Stomach (tissue), 9 donors: ENCODE results near the gene CRYL1. TPM values are rescaled to one million over a fixed set of nuclear protein-coding genes. Genes with fewer than 3 reads are reported as not detected.
"Not testable (repeated sequence)": the region's sequence is repeated elsewhere in the genome, so short reads cannot be mapped to it uniquely, and the experiment has no call there.

Experiments used
- DNase-seq, 2 donors: peaks; one replicate each; pipeline versions ENCODE4 v3.0.0 to v3.0.0-alpha.2; 2013 to 2019
- H3K27ac ChIP-seq, 5 donors: fragments of 200-600 bp in 4 of 5; sonication (generic) in 4 of 5; one replicate each; pipeline ENCODE4 v1.5.1; 2013 to 2019; ENCODE audit warnings: mild to moderate bottlenecking in 1 of 5, moderate library complexity in 1 of 5
- H3K27me3 ChIP-seq, 3 donors: fragments of 200-600 bp; sonication (generic); one replicate each; pipeline ENCODE4 v1.5.1; 2017 to 2019; ENCODE audit warnings: mixed run types in 1 of 3
- H3K36me3 ChIP-seq, 4 donors: fragments of 200-600 bp; sonication (generic); 1 replicate in 3 of 4; 2 replicates in 1 of 4; pipeline ENCODE4 v1.5.1; 2016 to 2019
- H3K4me1 ChIP-seq, 4 donors: fragments of 200-600 bp; sonication (generic); one replicate each; pipeline ENCODE4 v1.5.1; 2016 to 2019
- H3K4me3 ChIP-seq, 4 donors: fragments of 200-600 bp; sonication (generic) in 3 of 4; one replicate each; pipeline ENCODE4 v1.5.1; 2016 to 2019; ENCODE audit warnings: mild to moderate bottlenecking in 1 of 4
- H3K9me3 ChIP-seq, 4 donors: fragments of 200-600 bp; sonication (generic); one replicate each; pipeline ENCODE4 v1.5.1; 2016 to 2019
- EP300 ChIP-seq: sonication (generic); formaldehyde crosslinking; IDR thresholded peaks from one replicate; pipeline ENCODE4 v1.6.1; 2017; ENCODE audit warnings: antibody characterized with exemption
- POLR2A ChIP-seq, 4 donors: fragments of 450-650 bp; IDR thresholded peaks; one replicate each; pipeline ENCODE4 v1.6.1; 2016; ENCODE audit warnings: antibody characterized with exemption in 4 of 4, control low read depth in 2 of 4, mild to moderate bottlenecking in 1 of 4, moderate library complexity in 1 of 4
- POLR2AphosphoS5 ChIP-seq, 3 donors: sonication (generic); formaldehyde crosslinking; IDR thresholded peaks; one replicate each; pipeline ENCODE4 v1.6.1; 2016; ENCODE audit warnings: antibody characterized with exemption in 3 of 3
- WGBS, 5 donors: extraction: QIAGEN DNeasy Blood & Tissue Kit in 3 of 5; methylation state at CpG; one replicate each; pipeline versions ENCODE4 v1.1.5 to v1.1.7; 2013 to 2018; 5-methylcytosine and 5-hydroxymethylcytosine counted together
- intact Hi-C: fragments of 100-400 bp; cut with DNase I; formaldehyde crosslinking; loops from one replicate; pipeline ENCODE4 v1.15.1; 2023; ENCODE audit warnings: low total_unique reads
- polyA plus RNA-seq, 3 donors: library from polyadenylated mRNA; stranded (reverse); fragments of 200-250 nt; gene quantifications; one replicate each; pipeline ENCODE4 v1.2.3, GENCODE V29; 2013
- total RNA-seq, 5 donors: library from RNA; depleted of rRNA; stranded (reverse); fragments of >200 nt; gene quantifications; one replicate each; pipeline versions ENCODE4 v1.1.0 to v1.2.3, GENCODE V29; 2014 to 2016
- TF ChIP-seq, protein P1 (sequence below), 7 experiments: fragments of 450-650 bp in 4 of 7; fragments of 200-600 bp in 3 of 7; sonication (generic) in 3 of 7; IDR thresholded peaks; one replicate each; pipeline ENCODE4 v1.5.1; 2016 to 2019; ENCODE audit warnings: antibody characterized with exemption in 7 of 7, control low read depth in 2 of 7, mild to moderate bottlenecking in 1 of 7
- donor health status: healthy with polysubstance abuse.
- donor health status: Bipolar disorder and iron deficiency.
- donor health status: healthy.

The CRYL1 gene
- total and polyA plus RNA-seq, 8 donors: 11.6 to 112 (median 38.0) TPM

DNA sequence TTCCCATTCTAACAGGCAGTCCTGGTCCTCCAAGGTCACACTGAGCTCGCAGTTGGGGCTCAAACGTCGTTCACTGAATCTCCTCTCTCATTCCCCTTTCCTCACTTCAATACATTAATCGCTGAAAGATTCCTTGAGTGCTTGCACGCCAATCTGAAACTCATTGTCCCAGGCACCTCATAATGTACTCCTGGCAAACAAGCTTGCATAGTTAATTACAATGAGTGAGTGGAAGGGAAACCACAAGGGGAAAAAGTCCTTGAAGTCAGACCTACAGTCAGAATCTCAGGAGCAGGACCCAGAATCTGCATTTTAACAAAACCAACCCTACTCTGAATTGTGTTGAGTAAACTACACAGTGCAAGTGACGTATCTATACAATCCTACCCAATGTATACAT lies 86.9 kb downstream of the CRYL1 start:
- Histone ChIP-seq H3K27ac (no peak overlapping the region), H3K9me3 (no peaks in the 10 kb centered on the region), H3K4me1 (peaks cover 0 to 12% (median 0%) of the 10 kb centered on the region in 4 donors), H3K27me3 (no peaks in the 10 kb centered on the region), H3K4me3 (no peak overlapping the region), H3K36me3 (peaks cover 6 to 32% (median 11%) of the 10 kb centered on the region in 4 donors)
- DNase-seq: peak in 1 of 2 donors; percentile 25
- 61 to 75% (median 71%) methylated on average over 6 of the region's 6 CpGs for WGBS, 5 donors
- no peak for TF ChIP-seq POLR2AphosphoS5 (IDR thresholded peaks at IDR 0.05)
- intact Hi-C loops: no loop called here

DNA sequence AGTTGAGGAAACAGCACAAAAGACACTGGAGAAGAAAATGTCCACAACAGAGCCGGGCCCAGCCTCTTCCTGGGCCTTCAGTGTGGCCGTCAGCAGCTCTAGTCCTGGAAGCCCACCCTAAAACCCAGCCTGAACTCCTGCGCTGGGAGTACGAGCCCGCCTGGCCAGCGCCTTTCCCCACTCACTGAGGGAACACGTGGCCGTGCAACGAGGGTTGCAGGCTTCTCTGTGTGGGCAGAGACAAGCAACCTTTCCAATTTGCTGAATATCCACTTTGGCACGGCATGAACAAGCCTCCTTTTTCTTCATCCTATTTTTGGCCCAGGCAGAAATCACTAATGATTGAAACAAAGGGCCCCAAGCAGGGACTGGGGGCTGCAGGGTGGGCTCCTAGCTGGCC lies 89.2 kb downstream of the CRYL1 start:
- H3K4me1 ChIP-seq: no peaks in the 10 kb centered on the region
- DNase-seq: no peak
- intact Hi-C loops: no loop called here
- no peaks in the 10 kb centered on the region for H3K9me3 ChIP-seq
- TF ChIP-seq POLR2A (IDR thresholded peaks at IDR 0.05) (no peak), POLR2AphosphoS5 (IDR thresholded peaks at IDR 0.05) (no peak), EP300 (no peak)
- TF ChIP-seq, protein P1, sequence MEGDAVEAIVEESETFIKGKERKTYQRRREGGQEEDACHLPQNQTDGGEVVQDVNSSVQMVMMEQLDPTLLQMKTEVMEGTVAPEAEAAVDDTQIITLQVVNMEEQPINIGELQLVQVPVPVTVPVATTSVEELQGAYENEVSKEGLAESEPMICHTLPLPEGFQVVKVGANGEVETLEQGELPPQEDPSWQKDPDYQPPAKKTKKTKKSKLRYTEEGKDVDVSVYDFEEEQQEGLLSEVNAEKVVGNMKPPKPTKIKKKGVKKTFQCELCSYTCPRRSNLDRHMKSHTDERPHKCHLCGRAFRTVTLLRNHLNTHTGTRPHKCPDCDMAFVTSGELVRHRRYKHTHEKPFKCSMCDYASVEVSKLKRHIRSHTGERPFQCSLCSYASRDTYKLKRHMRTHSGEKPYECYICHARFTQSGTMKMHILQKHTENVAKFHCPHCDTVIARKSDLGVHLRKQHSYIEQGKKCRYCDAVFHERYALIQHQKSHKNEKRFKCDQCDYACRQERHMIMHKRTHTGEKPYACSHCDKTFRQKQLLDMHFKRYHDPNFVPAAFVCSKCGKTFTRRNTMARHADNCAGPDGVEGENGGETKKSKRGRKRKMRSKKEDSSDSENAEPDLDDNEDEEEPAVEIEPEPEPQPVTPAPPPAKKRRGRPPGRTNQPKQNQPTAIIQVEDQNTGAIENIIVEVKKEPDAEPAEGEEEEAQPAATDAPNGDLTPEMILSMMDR (IDR thresholded peaks at IDR 0.05): no peak
- H3K27ac ChIP-seq: no peak overlapping the region
- H3K27me3 ChIP-seq: no peaks in the 10 kb centered on the region
- peaks cover 6 to 47% (median 18%) of the 10 kb centered on the region in 4 donors for H3K36me3 ChIP-seq
- no peak overlapping the region for H3K4me3 ChIP-seq
- 92 to 98% (median 95%) methylated on average over 10 of the region's 10 CpGs for WGBS, 5 donors

DNA sequence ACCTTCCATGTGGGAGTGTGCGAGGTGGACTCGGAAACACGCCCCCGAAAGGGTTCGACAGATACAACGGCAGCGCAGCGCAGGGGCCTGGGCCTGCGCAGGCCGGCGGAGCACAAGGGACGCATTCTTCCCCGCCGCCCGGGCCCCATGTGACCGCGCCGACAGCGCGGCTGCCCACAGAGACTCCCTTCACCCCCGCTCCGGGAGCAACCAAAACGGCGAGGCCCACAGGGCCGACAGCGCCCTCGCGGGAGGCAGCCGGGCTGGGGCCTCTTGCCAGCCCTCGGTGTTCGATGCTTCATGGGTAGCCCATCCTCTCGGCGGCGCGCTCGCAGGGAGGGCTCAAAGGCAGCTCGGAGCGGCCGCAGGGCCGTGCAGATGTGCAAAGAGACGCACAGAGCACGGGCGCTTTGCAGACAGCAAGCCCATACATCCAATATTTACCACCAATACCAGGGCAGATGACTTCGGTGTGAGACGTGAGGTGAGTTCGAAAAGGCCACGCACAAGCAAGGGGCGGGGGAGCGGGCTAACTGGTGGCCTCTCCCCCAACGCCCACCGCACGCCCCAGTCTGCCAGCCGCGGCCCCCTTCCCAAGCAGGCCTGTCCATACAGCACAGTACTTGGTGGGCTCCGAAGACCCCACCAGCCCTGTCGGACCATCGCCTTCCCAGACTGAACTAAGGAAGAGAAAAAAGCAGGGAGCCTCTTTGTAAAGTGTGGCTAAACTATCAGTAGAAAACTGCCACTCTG lies 89.9 kb downstream of the CRYL1 start:
- TF ChIP-seq POLR2AphosphoS5 (IDR thresholded peaks at IDR 0.05) (no peak), POLR2A (IDR thresholded peaks at IDR 0.05) (no peak), EP300 (no peak)
- TF ChIP-seq, protein P1 (IDR thresholded peaks at IDR 0.05): no peak
- Histone ChIP-seq H3K27ac (no peak overlapping the region), H3K27me3 (no peaks in the 10 kb centered on the region), H3K4me1 (no peaks in the 10 kb centered on the region), H3K4me3 (no peak overlapping the region), H3K9me3 (no peaks in the 10 kb centered on the region), H3K36me3 (peaks cover 11 to 52% (median 25%) of the 10 kb centered on the region in 4 donors)
- intact Hi-C loops: no loop called here
- peak in 1 of 2 donors; percentile 63 for DNase-seq
- 72 to 80% (median 78%) methylated on average over 54 to 57 of the region's 57 CpGs for WGBS, 5 donors

DNA sequence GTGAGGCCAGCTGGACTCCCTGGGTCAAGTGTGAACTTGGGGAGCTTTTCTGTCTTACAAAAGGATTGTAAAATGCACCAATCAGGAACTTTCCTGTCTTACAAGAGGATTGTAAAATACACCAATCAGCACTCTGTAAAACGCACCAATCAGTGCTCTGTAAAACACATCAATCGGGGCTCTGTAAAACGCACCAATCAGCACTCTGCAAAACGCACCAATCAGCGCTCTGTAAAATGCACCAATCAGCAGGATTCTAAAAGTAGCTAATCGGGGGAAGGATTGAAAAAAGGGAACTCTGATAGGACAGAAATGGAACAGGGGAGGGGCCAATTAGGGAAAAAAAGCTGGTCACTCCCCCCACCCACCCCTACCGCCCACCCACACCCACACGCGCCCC lies 91.4 kb downstream of the CRYL1 start:
- H3K4me3 ChIP-seq, H3K27me3 ChIP-seq, H3K27ac ChIP-seq, H3K4me1 ChIP-seq, DNase-seq, H3K9me3 ChIP-seq, intact Hi-C loops: not testable (repeated sequence)
- peaks cover 11 to 66% (median 38%) of the 10 kb centered on the region in 4 donors for H3K36me3 ChIP-seq
- 95 to 98% (median 97%) methylated on average over 7 to 9 of the region's 9 CpGs for WGBS, 5 donors

DNA sequence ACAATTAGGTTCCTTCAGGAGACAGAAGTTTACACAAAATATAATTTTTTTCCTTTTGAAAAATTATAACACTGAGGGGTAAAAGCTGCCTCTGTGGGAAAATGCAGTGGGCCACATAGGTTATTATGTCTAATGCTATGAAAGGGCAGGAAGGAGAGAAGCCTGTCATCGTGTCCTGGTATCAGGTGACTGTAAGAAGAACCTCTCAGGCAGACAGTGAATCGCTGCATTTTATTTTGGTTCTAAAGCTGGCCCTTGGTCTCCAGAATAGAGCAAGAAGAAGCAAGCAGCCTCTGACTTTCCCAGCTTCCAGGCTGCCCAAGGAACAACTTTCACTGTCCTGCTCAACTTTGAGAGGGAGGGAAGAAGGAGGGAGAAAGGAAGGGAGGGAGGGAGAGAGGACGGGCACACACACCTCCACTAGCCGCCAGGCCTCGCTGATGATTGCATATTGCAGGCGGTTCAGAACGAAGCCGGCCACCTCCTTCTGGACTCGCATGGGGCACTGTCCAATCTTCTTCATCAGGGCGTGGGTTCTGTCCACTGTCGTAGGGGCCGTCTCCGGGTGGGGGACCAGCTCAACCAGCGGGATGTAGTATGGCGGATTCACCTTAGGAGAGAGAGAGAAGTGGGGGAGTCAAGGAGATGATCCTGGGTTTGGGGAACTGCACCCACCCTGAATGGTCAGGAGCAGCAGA lies 93.8 kb downstream of the CRYL1 start:
- Histone ChIP-seq H3K4me3 (no peak overlapping the region), H3K4me1 (no peaks in the 10 kb centered on the region), H3K36me3 (peaks cover 11 to 68% (median 42%) of the 10 kb centered on the region in 4 donors), H3K27ac (no peak overlapping the region), H3K9me3 (no peaks in the 10 kb centered on the region), H3K27me3 (no peaks in the 10 kb centered on the region)
- intact Hi-C loops: no loop called here
- WGBS, 5 donors: 86 to 93% (median 92%) methylated on average over 15 of the region's 15 CpGs
- TF ChIP-seq EP300: no peak
- TF ChIP-seq, protein P1 (IDR thresholded peaks at IDR 0.05): no peak
- no peak for TF ChIP-seq POLR2A (IDR thresholded peaks at IDR 0.05)
- no peak for TF ChIP-seq POLR2AphosphoS5 (IDR thresholded peaks at IDR 0.05)
- no peak for DNase-seq
